Left colon (tissue), 2 donors: ENCODE results near the gene SEC22C. TPM values are rescaled to one million over a fixed set of nuclear protein-coding genes. Genes with fewer than 3 reads are reported as not detected.

Source experiments
- ATAC-seq: fragments of 200-7000 bp; cut with Tn5 transposase; one replicate; pipeline ENCODE4 v1.9.1; 2020; ENCODE audit warnings: mild to moderate bottlenecking, moderate library complexity
- DNase-seq, 2 donors: peaks; one replicate each; pipeline ENCODE4 v3.0.0-alpha.2; 2020
- intact Hi-C, 2 donors: fragments of 100-400 bp; cut with DNase I in 1 of 2; cut with micrococcal nuclease in 1 of 2; formaldehyde crosslinking; loops; one replicate each; pipeline versions ENCODE4 v1.11.2 to v1.14.0; 2022; cut with DNase I, micrococcal nuclease
- total RNA-seq, 2 donors: library from RNA; stranded (reverse); fragmentation: NEBNext Ultra II Directional; extraction: Animal tissue kit (Norgen Biotek cat#: 25700); gene quantifications; one replicate each; pipeline ENCODE4 v1.2.1, GENCODE V29; 2021
- donor health status: DM: no; HTN: no; CAD: no.
- donor health status: DM: yes; HTN: yes; CAD: no.

Gene SEC22C
- total RNA-seq, 2 donors from 2014 or later, result 11.4 to 15.2 TPM

- ATAC-seq (no peak), DNase-seq (no peak)
- intact Hi-C loops, result no loop called here
Observed at GRCh38 chr3:42520906-42521305, 60.9 kb downstream of the SEC22C start.

DNA sequence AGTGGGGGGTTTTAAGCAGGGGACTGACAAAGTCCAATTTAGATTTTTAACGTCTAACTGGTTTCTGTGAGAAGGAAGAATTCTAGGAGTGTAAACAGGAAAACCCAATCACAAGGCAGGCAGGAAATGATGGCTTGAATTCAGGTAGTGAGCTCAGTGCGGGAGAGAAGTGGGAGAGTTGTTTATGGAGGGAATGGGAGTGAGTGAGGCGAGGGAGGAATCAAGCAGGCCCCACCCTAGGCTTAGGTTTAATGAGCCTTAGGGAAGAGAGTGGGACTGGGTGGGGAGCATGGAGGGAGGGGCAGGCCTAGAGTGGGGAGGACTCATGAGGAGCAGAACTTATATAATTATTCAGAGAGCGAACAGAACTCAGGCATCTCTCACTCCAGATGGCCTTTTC, 61.4 kb downstream of the SEC22C start:
- intact Hi-C loops, result no loop called here
- ATAC-seq (peak; percentile 65), DNase-seq (peak; percentile 36 to 71)

GRCh38 chr3:42519568-42519962, 62.2 kb downstream of the SEC22C start:
- ATAC-seq, result no peak
- no peak for DNase-seq
- intact Hi-C loops, result no loop called here

- no peak for ATAC-seq
Observed at GRCh38 chr3:42518800-42519567, 62.8 kb downstream of the SEC22C start.

DNA sequence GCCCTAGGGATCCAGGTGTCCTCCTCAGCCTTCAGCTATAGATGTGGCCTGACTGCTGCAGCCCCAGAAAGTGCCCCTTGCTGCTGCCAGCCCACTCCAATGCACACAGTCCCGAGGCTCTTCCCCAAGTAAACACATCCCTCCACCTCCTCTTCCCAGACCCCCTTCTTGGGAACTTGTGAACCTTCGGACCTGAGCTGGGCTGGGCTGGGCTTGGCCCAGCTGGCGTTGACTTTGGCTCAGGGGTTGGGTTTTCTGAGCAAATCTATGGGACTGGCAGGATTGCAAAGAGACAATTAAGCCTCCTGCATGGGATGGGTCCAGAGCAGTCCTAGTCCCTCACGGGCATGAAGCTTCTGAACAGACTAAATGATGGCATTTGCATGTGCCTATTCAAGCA, 64.7 kb downstream of the SEC22C start:
- ATAC-seq (peak; percentile 52), DNase-seq (peak in 1 of 2 donors; percentile 62)
- intact Hi-C loops, result no loop called here

More at GRCh38 chr3:42518800-42519567, 62.8 kb downstream of the SEC22C start:
- intact Hi-C loops, result no loop called here
- peak in 1 of 2 donors; percentile 43 for DNase-seq

DNA sequence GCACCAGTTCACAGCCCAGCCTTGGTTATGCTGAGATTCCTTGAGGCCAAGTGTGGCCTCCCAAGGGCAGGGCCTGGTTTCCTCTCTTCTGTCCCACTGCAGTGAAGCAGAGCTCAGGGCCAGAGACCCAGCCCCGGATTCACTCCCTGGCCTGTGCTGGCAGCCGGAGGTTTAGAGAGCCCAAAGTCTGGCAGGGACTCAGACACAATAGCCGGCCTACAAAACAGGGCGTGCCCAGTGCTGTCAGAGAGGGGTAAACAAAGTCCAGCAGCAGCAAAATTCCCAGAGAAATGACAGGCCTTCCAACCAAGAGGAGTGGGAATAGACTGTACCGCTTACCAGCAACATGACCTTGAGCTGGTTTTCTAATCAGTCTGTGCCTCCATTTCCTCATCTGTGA, 65.3 kb downstream of the SEC22C start:
- intact Hi-C loops, result no loop called here
- ATAC-seq (peak; percentile 73), DNase-seq (peak; percentile 79 to 83)

DNA sequence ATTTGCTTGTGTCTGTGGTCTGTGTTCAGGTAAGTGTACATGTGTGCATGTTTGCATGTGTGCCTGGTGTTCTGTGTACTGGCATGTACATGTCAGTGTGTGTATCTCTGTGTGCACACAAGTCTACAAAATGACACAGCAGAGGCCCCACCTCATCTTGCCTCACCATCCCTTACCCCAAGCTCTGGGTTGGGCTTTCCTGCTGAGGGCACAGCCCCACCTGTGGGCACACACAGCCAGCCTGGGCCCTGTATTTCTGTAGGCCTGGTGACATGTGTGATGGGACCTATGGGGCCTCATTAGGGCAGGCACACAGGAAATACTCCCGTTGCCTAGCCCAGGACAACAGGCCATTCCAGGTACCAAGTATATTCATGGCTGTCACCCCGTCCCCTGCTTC, 65.8 kb downstream of the SEC22C start:
- DNase-seq (peak in 1 of 2 donors; percentile 62), ATAC-seq (peak; percentile 28)
- intact Hi-C loops, result no loop called here

DNA sequence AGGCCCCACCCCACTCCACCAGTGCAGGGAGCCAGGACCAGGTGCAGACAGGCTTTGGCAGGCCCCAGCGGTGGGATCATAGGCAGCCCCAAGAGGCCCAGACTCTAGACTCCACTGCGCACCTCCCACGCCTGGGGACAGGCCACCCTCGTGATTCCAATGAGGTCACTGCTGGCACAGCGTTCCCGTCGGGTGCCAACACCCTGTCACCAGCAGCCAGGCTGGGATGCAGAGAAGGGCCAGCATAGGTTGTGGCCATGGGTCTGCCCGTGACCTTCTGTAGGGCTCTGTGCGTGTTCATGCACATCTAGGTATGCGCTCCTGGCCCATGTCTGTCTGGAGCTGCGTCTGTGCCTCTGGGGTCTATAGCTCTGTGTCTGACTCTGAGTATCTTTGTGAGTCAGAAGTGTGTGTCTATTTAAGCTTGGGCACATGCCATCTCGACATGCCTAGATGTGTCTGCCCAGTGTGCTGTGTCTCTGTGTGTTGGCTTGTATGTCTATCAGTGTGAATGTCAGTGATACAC, 66.3 kb downstream of the SEC22C start:
- ATAC-seq (peak; percentile 60), DNase-seq (peak; percentile 70 to 81)
- intact Hi-C loops, result no loop called here

DNA sequence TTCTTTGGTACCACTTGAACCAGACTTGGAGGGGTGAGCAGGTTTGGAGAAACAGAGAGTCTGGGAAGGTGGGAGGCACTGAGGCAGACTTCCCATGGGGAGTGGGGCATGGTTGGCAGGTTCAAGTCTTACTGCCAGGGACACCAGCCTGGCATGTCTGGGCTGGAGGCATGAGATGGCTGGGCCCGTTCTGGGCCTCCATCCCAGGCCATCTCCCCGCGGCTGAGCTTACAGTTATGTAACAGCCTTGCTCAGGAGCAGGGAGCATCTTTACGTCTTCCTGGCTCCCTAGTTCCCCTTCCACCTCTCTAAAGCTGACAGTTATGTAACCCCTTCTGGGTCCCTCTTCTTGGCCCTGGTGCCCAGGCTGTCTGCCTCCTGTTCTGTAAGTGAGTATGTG, 66.9 kb downstream of the SEC22C start:
- no peak for ATAC-seq
- intact Hi-C loops, result no loop called here
- DNase-seq, result no peak

GRCh38 chr3:42513521-42513920, 68.2 kb downstream of the SEC22C start:
- DNase-seq, result no peak
- no peak for ATAC-seq
- intact Hi-C loops, result no loop called here

- no peak for DNase-seq
- intact Hi-C loops, result no loop called here
Observed at GRCh38 chr3:42513121-42513520, 68.6 kb downstream of the SEC22C start.

GRCh38 chr3:42511736-42512135, 70.0 kb downstream of the SEC22C start:
- intact Hi-C loops, result no loop called here
- DNase-seq (no peak), ATAC-seq (no peak)

More at GRCh38 chr3:42513121-42513520, 68.6 kb downstream of the SEC22C start:
- ATAC-seq, result no peak

DNA sequence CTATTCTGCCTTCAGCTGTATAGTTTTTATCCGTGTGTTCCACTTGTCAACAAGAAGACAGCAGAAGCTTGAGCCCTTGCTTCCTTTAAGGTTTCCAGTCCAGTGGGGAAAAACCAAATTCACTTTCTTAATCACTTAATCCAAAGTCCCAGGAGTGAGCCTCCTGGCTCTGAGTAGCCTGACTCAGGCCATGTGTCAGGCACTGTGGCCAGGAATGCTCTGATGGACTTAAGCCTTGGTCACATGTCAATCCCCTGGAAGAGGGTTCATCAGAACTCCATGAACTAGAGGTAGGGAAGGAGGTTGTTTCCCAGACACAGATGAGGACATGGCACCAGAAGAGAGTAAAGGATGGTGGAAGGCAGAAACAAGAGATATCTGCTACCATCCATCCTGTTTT, 70.6 kb downstream of the SEC22C start:
- ATAC-seq, result no peak
- DNase-seq, result no peak
- intact Hi-C loops, result no loop called here

DNA sequence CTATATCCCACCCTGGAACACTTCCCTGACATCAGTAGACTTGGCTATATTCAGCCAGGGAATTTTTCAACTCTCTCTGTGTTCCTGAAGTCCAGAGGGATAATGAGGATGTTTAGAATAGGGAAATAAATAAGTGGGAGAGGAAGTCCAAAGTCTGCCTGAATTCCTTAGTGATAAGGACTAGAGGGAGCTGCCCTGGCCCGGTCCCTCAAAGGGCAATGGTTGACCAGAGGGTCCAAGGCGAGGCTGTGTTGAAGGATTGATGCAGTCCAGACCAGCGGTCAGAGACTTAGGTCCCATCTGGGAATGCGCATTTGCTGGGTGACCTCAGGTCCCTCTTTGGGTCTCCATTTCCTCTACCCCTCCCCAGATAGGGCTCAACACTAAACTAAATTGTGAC, 71.4 kb downstream of the SEC22C start:
- ATAC-seq (peak; percentile 56), DNase-seq (peak; percentile 44 to 66)
- intact Hi-C loops, result no loop called here

- peak; percentile 4 to 19 for DNase-seq
- ATAC-seq, result no peak
- intact Hi-C loops, result no loop called here
Observed at GRCh38 chr3:42509111-42509510, 72.7 kb downstream of the SEC22C start.

DNA sequence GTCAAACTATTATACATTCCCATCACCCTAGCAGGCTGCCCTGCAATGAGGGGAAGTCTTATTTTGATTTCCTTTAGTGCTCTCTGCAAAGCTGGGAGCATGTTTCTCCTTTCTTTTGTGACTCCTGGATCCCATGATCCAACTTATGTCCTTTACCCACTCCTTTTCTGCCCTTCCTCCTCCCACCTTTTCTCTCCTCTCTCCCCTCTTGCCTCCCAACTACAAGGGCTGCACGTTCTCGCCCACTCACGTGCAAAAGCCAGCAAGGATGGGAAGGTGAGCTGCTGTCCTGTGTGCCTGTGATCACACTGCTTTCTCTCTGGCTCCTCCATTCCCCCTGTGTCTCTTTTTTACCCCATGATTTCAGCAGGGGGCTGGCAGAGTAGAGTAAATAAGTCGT, 73.2 kb downstream of the SEC22C start:
- no peak for ATAC-seq
- peak; percentile 2 to 18 for DNase-seq
- intact Hi-C loops, result no loop called here

DNA sequence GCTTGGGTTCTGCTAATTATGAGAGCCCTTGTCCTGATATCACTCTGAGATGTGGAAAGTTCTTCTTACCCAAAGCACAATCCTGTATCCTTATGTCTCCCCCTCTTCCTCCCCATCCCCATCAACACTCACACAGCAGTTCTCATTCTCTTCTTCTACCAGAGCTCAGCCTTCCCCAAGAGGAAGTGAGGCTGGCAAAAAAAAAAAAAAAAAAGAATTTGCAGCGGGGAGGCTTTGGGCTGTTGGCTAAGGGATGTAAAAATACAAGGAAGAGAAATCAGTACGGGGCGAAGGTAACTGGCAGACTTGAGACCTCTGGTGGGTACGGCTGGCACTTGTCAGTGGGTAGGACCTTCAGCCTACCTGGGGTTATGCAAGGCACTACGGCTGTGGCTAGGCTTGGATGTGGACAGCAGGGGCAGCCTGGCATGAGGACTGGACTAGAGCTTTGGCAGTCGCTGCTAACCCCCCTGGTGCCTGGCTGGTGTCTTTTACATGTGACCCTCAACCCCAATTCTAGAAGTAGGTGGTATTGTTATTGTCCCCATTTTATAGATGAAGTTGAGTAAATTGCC, 73.9 kb downstream of the SEC22C start:
- DNase-seq (peak; percentile 56 to 73), ATAC-seq (peak; percentile 42)
- intact Hi-C loops, result no loop called here

- intact Hi-C loops, result no loop called here
- ATAC-seq, result peak; percentile 60
Observed at GRCh38 chr3:42507252-42507651, 74.5 kb downstream of the SEC22C start.

DNA sequence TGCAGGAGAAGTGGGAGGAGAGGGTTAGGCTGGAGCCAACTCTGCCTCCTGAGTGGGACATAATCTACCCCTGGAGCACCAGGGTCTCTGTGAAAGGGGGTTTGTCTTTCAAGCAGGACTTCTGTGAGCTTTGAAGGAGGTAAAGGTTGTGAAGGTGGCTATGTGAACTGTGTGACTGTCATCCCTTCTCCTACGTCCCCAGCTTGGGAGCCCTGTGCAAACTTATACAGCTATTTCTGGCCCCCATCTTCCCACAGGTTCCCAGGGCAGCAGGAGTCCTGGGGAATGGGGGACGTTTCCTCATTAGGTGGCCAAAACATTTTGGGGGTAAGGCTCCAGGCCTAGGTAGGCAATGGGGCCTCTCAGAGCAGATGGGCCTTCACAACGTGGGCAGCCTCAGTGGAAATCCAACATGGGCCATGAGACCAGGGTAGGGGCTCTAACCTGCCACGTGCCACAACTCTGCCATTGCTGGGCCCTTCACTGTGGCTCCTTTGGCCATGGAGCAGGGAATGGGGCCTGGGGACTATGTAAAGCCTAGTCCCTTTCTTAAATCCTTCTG, 75.8 kb downstream of the SEC22C start:
- intact Hi-C loops, result no loop called here
- DNase-seq (peak; percentile 6 to 23), ATAC-seq (no peak)

More at GRCh38 chr3:42507252-42507651, 74.5 kb downstream of the SEC22C start:
- peak; percentile 74 to 88 for DNase-seq
